Stimulated activated CD8-positive, alpha-beta memory T cell treated with anti-CD3 and anti-CD28 coated beads, Interleukin-4, amount 100 ng/mL, for 1 hour (primary cell): Measurements from ENCODE around the gene PPP1R14B.
"Not testable (repeated sequence)": the region's sequence is repeated elsewhere in the genome, so short reads cannot be mapped to it uniquely, and the experiment has no call there.

Source experiments
- DNase-seq, 2 donors: peaks; one replicate each; pipeline ENCODE4 v3.0.0-alpha.2; 2020; ENCODE audit warnings: low read depth in 2 of 2, low spot score in 1 of 2

Gene PPP1R14B

DNA sequence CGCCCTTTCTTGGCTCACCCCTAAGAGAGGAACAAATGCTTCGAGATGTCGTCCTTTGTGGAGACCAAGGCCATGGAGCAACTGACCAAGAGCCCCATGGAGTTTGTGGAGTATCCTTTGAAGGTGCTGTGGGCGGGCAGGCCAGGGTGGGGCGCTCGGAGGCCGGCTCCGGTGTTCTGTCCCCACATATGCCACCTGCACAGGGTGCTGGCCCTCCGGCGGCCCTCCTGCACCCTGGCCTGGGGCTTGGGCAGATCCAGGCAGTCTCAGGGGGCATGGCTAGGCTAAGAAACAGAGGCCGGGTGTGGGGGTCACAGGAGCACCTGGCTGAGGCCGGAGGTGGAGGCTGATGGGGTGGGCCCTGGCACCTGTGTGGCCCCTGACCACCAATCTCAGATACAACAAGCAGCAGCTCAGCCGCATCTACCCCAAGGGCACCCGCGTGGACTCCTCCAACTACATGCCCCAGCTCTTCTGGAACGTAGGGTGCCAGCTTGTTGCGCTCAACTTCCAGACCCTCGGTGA is 14.9 kb upstream of the PPP1R14B start:
- no peak for DNase-seq

DNA sequence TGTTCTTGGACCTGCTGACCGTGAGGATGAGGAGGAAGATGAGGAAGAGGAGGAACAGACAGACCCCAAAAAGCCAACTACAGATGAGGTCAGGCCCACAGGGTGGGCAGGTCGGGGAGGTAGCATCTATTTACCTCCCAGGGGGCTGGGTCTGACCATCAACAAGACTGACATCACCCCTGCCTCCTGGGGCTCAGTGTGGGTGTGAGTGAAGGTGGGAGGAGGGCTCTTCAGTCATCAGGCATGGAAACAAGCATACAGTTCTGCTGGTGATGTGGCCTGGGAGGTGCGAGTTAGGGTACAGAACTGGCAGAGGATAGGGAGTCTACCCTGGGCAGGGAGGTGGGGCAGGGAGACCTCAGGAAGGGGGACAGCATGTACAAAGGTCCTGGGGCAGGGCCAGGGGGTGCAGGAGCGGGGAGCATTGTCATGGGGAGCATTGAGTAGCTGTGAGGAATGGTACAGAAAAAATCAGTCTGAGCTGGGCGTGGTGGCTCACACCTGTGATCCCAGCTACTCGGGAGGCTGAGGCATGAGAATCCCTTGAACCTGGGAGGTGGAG is 13.5 kb upstream of the PPP1R14B start:
- DNase-seq: no peak

DNA sequence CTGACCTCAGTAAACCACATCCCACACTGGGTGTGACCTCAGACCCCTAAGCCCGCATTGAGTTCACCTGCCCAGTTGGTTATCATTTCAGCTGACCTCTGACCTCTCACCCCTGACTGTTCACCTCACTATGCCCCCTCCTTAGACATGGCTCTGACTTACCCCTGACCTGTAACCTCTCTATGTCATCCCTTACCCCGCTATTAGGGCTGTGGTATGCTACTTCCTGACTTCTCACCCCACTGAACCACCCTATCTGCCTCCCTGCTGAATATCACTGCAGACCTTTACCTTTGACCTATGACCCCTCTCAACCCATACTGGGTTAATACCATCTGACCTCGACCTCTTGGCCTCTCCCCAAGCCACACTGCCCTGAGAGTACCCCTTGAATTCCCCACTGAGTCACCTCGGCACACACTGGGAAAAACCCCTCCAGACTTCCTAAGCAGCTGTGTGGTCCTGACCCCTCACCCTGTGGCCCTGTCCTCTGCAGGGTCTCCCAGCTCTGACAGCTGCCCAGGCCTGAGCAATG is 12.9 kb upstream of the PPP1R14B start:
- DNase-seq: no peak

DNA sequence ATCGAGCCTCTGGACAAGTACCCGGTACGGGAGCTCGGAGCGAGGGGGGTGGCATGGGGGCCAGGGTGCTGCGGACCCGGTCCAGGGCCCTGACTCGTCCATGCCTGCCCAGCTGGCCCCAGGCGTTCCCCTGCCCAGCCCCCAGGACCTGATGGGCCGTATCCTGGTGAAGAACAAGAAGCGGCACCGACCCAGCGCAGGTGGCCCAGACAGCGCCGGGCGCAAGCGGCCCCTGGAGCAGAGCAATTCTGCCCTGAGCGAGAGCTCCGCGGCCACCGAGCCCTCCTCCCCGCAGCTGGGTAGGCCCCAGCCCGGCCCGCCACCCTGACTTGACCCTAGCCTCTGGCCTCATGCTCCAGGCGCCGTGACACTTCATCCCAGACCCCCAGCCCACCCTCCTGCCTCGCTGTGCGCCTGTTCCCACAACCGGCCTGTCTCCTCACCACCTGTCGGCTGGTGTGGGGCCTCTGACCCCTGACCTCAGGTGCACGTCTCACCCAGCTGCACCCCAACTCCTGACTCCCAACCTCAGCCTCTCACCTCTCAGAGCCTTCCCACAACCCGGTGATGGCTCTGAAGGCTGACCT is 12.3 kb upstream of the PPP1R14B start:
- no peak for DNase-seq

DNA sequence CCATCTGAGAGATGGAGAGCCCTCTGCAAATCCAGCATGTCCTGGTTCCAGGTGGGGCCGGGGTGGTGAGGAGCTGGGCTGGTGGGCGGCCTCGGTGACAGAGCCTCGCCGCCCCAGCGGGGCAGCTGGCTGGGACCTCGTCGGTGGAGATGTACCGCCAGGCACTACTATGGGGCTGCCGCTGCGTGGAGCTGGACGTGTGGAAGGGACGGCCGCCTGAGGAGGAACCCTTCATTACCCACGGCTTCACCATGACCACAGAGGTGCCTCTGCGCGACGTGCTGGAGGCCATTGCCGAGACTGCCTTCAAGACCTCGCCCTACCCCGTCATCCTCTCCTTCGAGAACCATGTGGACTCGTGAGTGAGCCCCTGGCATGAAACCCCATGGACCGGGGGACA is 11.6 kb upstream of the PPP1R14B start:
- no peak for DNase-seq

DNA sequence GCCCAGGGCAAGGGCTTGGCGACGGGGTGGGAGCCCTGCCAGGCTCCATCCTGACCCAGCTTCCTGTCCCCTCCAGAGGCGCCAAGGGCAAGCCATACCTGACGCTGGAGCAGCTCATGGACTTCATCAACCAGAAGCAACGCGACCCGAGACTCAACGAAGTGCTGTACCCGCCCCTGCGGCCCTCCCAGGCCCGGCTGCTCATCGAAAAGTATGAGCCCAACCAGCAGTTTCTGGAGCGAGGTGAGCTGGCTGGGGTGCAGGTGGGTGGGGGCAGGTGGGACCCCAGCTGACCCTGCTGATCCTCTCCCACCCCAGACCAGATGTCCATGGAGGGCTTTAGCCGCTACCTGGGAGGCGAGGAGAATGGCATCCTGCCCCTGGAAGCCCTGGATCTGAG is 9.6 kb upstream of the PPP1R14B start:
- DNase-seq: no peak

DNA sequence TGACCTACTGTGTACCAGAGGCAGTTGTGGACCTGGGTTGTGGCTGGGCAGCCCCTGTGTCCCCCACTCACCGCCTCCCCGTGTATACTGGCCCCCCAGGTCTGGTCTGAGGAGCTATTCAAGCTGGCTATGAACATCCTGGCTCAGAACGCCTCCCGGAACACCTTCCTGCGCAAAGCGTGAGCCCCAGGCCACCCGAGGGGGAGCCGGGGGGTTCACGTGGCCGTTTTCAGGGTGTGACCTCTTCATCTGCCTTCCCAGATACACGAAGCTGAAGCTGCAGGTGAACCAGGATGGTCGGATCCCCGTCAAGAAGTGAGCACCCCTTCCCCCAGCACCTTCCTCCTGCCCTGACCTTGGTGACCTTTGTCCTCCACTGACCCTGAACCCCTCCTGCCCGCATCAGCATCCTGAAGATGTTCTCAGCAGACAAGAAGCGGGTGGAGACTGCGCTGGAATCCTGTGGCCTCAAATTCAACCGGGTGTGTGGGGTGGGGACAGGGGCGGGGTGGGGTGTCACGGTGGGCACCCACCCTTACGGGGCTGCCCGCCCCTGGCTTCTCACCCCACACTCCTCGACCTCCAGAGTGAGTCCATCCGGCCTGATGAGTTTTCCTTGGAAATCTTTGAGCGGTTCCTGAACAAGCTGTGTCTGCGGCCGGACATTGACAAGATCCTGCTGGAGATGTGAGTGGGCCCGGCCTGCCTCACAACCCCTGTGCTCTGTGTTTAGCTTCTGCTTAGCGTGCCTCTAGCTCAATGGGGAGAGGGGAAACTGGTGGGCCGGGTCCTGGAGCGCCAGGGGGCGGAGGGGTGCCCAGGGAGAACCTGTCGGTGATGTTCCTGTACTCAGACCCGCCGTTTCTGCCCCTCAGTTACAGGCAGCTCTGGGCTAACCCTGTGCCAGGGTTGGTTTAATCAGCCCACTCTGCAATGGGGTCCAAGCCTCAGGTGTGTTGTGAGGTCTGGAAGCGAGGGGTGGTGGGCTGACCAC is 8.7 kb upstream of the PPP1R14B start:
- DNase-seq: no peak

DNA sequence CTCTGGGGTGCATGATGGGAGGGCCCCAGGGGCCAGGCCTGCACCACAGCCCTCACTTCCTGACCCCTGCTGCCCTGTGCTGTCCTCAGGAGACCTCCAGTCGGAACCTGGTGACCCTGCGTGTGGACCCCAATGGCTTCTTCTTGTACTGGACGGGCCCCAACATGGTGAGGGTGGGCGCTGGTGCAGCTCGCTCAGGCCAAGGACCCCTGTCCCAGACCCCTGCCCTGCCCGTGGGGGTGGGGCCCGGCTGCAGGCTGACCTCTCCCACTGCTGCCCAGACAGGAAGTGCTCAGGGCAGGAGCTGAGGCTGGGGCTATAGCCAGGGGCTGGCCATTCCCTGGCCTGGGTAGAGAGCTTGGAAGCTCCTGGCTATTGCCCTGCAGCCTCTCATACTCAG is 7.6 kb upstream of the PPP1R14B start:
- no peak for DNase-seq

DNA sequence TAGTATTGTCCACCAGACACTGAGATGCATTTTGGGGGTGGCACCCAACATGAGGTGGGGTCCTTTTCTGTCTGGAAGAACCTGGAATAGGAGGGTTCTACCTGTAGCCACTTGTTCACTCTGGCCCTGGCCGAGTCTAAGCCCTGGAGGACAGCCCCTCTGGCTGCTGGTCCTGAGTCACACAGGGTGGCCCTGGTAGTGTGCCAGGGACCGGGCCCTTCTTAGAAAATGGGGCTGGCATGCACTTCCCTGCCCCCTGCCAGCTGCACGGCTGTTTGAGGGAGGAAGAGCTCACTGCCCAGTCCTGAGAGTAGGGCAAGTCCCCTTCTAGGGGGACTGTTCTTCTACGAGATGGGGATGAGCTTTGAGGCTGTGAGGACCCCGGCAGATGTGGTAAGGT is 6.7 kb upstream of the PPP1R14B start:
- no peak for DNase-seq

DNA sequence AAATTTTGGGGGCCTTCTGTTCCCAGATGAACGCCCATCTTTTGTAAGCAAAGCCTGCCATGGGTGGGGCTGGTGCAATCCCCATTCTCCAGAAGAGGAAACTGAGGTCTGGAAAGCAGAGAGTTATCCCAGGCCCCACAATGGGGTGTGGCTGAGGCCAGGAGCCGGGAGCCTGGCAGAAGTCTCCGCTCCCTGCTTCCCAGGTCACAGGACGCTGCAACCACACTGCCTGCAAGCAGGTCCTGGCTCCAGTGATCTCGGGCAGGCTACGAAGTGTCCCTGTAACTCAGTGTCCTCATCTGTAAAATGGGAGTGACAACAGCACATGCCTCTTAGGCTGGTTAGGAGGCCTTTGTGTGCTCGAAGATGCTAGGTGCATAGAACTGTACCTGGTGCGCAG is 6.3 kb upstream of the PPP1R14B start:
- DNase-seq: no peak

DNA sequence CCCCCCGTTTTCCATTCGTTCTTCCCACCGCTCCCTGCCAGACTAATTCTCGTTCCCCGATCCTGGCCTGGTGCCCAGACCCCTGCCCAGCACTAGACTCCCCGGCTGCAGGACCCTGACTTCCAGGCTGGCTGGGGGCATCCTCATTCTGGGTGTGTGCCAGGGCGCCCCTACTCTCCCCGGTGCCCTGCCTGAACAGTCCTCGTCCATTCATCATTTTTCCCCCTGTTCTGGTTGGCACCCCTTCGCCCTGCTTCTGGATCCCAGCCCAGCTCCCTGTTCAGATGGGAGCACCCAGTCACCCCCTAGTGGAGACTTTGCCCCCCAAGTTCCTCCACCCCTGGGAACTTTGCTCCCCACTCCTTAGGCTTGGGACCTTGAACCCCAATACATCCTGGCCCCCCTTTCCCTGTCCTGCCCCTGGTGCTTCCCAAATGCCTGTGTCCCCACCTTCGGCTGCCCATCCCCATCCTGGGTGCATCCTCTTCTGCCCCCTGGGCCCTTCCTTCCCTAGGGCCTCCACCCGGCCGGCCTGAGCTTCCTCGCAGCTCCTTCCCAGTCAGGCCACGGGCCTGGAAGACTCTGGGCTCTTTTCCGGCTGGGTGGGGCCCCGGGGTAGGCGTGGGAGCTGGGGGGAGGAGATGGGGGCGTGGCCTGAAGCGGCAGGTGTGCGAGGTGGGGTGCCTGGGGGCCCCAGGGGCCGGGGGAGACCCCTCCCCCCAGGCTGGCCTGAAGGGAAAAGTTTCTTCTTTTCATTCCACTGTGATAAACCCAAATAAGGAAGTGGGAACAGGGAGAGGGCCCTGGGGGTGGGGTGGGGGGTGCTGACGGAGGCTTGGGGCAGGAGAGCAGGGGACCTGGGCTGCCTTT is 5.5 kb upstream of the PPP1R14B start:
- no peak for DNase-seq

DNA sequence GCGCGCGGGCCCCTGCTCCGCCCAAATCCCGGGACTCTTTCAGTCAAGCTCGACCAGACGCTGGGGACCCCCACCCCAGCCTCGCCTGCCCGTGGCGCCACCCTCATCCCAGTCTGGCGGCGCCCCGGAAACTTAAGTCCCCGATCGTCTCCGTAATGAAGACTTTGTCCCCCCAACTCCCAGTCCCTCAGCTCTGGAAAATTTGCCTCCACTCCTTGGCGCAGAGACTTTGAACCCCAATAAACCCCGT is 4.9 kb upstream of the PPP1R14B start:
- DNase-seq: no peak

DNA sequence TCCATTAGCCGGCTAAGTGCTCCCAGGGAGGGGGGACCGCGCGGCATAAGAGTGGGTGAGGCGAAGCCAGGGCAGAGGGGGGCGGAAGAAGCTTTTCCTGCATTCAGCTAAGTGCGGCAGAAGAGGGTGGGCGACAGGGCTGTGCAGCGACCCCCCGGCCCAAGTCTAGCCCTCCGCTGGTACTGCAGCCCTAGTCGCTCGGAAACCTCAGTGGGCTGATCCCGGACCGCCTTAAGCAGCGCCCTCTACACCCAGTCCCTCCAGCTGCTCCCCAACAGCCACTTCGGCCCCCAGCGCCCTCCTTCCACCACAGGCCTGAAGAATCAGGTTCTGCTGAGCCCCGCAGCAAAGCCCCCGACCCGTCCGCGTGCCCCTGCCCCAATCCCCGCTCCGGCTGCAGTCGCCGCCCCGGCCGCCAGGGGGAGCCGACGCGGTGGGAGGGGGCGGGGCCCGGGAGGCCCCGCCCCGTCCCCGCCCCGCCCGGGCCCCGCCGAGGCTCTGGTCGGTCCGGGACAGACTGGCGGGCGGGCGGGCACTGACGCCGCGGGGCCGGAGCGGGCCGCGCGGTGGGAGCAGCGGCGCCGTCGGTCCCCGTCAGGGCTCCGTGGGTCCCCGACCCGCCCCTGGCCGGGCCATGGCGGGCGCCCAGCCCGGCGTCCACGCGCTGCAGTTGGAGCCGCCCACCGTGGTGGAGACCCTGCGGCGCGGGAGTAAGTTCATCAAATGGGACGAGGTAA is 4.4 kb upstream of the PPP1R14B start, which contains the start of gene PLCB3:
Gene PLCB3, plus strand, starts transcription at position 515 of the 737 bp plus-strand sequence. Its CDS starts 120 bp downstream, at position 635.
- DNase-seq: no peak

DNA sequence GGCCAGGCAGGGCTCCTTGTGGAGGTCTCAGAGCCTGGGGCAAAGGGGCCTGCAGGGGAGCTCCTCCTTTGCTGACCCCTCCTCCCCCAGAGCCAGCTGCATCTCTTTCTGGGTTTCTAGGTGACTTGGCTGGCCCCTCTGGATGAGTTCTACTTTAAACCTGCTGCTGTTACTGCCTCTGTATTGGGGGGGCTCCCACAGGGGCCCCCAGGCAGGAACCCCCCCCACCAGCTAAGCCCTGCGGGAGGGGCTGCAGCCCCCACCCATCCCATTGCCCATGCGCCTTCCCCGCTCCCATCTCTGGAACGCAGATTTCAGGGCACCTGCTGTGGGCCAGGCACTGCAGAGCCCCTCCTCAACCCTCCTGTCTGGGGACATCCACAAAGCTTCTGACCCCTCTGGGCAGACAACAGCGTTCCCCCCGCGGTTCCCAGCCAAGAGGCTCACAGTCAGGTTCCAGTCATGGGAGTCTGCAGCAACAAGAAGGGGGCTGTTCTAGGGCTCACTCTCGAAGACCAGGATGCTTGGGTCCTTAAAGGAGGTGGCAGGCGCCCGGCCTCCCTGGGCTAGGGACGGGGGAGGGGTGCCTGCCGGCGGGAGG is 3.8 kb upstream of the PPP1R14B start:
- no peak for DNase-seq

DNA sequence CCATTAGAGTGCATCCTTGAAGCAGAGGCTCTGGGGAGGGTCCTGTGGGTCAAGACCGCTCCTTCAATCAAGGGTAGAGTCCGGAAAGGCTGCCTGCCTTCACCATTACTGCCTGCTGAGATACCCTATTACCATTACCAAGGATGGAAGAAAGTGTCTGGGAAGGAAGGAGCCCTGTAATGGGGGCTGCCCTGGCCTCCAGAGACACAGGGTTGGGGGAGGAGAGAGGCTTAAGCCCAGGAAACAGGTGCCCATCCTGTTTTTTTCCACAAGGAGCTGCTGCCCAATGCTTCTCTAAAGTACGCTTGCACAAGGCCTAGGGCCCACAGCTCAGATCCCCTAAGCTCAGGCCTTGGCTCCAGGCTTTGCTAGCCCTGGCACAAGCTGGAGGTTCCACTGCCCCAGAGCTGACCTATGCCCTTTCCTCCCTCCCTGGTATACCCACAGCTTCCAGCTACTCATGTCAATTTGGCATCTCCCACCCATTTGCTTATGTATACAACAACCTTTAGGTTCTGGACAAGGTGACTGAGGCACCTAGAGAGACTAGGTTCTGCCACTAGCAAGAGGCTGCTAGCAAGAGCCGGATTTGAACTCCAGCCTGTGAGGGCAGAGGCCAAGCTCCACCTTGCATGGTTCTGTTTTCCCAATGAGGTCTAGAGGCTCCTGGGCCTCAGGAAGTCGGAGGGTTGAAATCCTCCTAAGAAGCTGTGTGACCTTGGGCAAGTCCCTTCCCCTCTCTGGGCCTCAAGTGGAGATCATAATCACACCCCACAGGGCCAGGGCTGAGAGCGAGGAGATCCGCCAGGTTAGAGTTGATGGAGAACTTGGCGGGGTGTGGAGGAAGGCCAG is 3.0 kb upstream of the PPP1R14B start:
- DNase-seq: no peak

DNA sequence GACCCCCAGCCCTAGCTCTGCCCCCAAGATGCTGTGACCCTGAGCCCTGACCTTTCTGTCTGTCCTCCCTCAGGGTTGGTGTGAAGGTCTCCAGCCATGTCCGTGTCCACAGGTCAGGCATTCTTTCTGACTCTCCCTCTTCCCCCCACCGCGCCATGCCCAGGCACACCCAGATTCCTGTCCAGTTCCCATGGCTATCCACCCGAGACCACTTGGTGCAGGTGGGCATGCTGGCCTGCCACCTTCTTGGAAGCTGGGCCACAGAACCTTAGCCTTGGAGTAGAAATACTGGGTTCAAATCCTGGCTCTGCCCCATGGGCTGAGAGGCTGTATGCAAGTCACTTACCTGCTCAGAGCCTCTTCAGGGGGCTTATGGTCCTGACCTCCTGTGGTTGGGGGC is 2.3 kb upstream of the PPP1R14B start:
- no peak for DNase-seq

DNA sequence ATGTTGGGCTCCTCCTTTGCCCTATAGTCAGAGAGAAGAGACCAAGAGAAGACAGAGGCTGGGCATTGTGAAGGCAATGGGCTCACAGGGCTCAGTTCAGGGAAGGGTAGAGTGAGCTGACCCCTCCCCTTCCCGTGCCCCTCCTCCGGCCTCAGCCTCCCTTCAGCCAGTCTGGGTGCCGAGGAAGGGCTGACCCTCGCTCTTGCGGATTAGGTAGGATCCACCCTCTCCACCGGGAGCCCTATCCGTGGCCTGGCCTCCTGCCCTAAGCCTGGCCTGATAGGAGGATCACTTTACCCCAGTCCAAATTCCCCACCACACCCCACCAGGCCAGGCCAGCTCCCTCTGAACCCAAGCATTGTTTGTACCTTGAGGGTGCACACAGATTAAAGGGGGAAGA is 1.8 kb upstream of the PPP1R14B start:
- no peak for DNase-seq

DNA sequence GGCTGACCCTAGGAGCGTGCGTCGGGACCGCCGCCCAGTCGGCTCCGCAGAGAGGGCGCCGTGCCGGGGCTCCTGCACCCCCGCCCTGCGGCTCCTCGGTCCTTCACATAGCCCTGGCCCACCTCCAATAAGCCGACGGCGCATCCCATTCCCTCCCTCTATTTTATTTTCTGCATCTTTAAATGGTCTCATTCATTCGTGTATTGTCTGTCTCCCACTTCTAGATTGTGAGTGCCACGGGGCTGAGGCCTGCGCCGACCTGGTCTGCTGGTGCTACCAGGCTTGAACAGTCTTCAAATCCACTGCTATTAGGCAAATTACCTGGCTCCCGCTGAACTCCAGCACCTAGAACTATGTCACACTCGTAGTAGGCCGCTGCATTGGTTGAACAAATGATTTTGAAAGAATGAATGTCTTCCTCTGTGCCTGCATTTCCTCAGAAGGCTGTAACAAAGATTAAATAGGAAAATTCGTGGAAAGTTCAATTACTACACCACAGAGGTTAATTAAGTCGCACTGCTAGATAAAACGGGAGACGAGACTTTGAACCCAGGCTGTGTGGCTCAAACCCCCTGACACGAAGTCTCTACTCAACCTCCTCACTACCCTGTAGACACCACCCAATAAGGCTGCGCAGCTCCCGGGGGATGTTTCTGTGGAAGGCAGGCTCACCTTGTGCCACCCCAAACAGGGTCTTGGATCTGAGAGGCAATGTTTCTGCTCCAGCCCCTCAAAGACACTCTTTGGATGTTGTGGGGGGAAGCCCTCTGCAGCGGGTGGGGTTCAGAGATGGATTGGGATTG is 1.2 kb upstream of the PPP1R14B start:
- DNase-seq: no peak

DNA sequence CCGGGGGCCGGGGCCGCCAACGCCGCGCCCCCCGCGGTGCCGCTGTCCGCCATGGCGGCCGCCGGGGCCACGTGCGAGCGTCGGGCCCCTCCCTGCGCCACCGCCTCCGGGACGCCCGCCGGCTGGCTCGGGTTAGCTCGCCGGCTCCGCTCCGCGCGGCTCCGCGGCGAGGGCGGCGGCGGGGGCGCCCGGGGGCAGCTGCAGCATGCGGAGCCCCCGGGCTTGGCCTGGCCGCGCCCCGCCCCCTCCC is 197 bp downstream of the PPP1R14B start:
- DNase-seq: not testable (repeated sequence)
